ENCODE measurements around the gene KLHL18. TPM values are rescaled to one million over a fixed set of nuclear protein-coding genes. Genes with fewer than 3 reads are reported as not detected.

Gene KLHL18
- total RNA-seq, 1 experiment from 2014 or later = 35.4 TPM

DNA sequence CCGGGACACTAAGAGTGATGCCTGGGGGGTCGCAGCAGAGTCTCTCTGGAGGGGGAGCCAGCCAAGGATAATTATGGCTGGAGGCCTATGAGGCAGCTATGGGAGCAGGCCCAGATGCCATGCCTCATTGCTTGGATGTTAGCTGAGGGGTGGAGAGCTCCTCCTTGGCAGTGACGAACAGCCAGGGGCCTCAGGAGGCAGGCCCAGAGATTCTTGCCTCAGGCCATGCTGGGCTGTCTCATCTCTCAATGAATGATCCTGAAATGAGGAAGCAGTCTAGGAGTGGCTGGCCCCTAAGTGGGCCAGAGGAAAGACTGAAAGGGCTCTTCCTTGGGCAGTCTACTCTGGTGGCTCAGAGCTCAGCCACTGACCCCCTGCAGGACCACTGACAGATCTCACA lies 21.4 kb upstream of the KLHL18 start:
- Histone ChIP-seq H3K27me3 (ENCODE audit: control insufficient read depth, insufficient read depth, low read length) (no peaks in the 10 kb centered on the region), H3K27ac (ENCODE audit: low read length) (no peak overlapping the region), H3K36me3 (ENCODE audit: control insufficient read depth, insufficient read depth, low read length) (no peaks in the 10 kb centered on the region), H3K4me3 (ENCODE audit: low read depth in 2 of 2, low read length in 2 of 2) (no peak overlapping the region), H3K9me3 (ENCODE audit: control insufficient read depth, insufficient read depth, low read depth, low read length) (no peaks in the 10 kb centered on the region), H3K4me1 (ENCODE audit: control insufficient read depth, insufficient read depth, low read length) (no peaks in the 10 kb centered on the region)
- DNase-seq (ENCODE audit: low read depth, low spot score) (no peak), ATAC-seq (no peak)
- TF ChIP-seq TCF7L2 (IDR thresholded peaks at IDR 0.05; ENCODE audit: low read depth, low read length) (no peak), POLR2AphosphoS5 (IDR thresholded peaks at IDR 0.05; ENCODE audit: low read depth, low read length) (no peak), SIN3A (IDR thresholded peaks at IDR 0.05; ENCODE audit: borderline replicate concordance, insufficient read depth, low read depth, low read length) (no peak)
- TF ChIP-seq, protein P1, sequence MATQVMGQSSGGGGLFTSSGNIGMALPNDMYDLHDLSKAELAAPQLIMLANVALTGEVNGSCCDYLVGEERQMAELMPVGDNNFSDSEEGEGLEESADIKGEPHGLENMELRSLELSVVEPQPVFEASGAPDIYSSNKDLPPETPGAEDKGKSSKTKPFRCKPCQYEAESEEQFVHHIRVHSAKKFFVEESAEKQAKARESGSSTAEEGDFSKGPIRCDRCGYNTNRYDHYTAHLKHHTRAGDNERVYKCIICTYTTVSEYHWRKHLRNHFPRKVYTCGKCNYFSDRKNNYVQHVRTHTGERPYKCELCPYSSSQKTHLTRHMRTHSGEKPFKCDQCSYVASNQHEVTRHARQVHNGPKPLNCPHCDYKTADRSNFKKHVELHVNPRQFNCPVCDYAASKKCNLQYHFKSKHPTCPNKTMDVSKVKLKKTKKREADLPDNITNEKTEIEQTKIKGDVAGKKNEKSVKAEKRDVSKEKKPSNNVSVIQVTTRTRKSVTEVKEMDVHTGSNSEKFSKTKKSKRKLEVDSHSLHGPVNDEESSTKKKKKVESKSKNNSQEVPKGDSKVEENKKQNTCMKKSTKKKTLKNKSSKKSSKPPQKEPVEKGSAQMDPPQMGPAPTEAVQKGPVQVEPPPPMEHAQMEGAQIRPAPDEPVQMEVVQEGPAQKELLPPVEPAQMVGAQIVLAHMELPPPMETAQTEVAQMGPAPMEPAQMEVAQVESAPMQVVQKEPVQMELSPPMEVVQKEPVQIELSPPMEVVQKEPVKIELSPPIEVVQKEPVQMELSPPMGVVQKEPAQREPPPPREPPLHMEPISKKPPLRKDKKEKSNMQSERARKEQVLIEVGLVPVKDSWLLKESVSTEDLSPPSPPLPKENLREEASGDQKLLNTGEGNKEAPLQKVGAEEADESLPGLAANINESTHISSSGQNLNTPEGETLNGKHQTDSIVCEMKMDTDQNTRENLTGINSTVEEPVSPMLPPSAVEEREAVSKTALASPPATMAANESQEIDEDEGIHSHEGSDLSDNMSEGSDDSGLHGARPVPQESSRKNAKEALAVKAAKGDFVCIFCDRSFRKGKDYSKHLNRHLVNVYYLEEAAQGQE (IDR thresholded peaks at IDR 0.05; ENCODE audit: insufficient read depth in 1 of 2, low read depth in 2 of 2, low read length in 1 of 2) = no peak
- TF ChIP-seq, protein P2, sequence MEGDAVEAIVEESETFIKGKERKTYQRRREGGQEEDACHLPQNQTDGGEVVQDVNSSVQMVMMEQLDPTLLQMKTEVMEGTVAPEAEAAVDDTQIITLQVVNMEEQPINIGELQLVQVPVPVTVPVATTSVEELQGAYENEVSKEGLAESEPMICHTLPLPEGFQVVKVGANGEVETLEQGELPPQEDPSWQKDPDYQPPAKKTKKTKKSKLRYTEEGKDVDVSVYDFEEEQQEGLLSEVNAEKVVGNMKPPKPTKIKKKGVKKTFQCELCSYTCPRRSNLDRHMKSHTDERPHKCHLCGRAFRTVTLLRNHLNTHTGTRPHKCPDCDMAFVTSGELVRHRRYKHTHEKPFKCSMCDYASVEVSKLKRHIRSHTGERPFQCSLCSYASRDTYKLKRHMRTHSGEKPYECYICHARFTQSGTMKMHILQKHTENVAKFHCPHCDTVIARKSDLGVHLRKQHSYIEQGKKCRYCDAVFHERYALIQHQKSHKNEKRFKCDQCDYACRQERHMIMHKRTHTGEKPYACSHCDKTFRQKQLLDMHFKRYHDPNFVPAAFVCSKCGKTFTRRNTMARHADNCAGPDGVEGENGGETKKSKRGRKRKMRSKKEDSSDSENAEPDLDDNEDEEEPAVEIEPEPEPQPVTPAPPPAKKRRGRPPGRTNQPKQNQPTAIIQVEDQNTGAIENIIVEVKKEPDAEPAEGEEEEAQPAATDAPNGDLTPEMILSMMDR (IDR thresholded peaks at IDR 0.05) = no peak
- ChIA-PET CTCF (no interaction called here), POLR2A (no interaction called here)
- intact Hi-C loops (cut with micrococcal nuclease; ENCODE audit: unreplicated experiment) = no loop called here
- in situ Hi-C loops (cut with HindIII; ENCODE audit: low pct_unique_long_range_greater_than_20kb, low sequenced_read_pairs) = no loop called here
- BruUV-seq (replicated peaks) = no TSS peak

DNA sequence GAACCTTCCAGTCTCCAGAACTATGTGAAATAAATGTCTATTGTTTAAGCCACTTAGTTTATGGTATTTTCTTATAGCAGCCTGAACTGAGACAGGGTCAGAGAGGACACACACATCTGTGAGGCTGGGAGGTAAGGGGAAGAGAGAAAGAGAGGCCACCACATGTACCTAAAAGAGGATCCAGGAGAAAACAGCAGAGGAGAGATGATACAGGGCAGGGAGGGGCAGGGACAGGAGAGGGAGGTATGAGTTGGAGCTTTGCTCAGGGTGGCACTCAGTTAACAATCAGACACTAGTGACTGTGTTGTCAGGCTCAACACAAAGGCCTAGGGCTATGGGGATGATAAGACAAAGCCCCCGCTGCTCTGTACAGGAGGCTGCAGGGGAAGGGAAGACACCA lies 17.7 kb upstream of the KLHL18 start:
- Histone ChIP-seq H3K27ac (ENCODE audit: low read length) (no peak overlapping the region), H3K4me3 (ENCODE audit: low read depth in 2 of 2, low read length in 2 of 2) (no peak overlapping the region), H3K9me3 (ENCODE audit: control insufficient read depth, insufficient read depth, low read depth, low read length) (no peaks in the 10 kb centered on the region), H3K4me1 (ENCODE audit: control insufficient read depth, insufficient read depth, low read length) (no peaks in the 10 kb centered on the region), H3K36me3 (ENCODE audit: control insufficient read depth, insufficient read depth, low read length) (no peaks in the 10 kb centered on the region), H3K27me3 (ENCODE audit: control insufficient read depth, insufficient read depth, low read length) (no peaks in the 10 kb centered on the region)
- in situ Hi-C loops (cut with HindIII; ENCODE audit: low pct_unique_long_range_greater_than_20kb, low sequenced_read_pairs) = no loop called here
- no peak for DNase-seq (ENCODE audit: low read depth, low spot score)
- ChIA-PET POLR2A (no interaction called here), CTCF (no interaction called here)
- TF ChIP-seq SIN3A (IDR thresholded peaks at IDR 0.05; ENCODE audit: borderline replicate concordance, insufficient read depth, low read depth, low read length) (no peak), TCF7L2 (IDR thresholded peaks at IDR 0.05; ENCODE audit: low read depth, low read length) (no peak), POLR2AphosphoS5 (IDR thresholded peaks at IDR 0.05; ENCODE audit: low read depth, low read length) (no peak)
- TF ChIP-seq, protein P1 (IDR thresholded peaks at IDR 0.05; ENCODE audit: insufficient read depth in 1 of 2, low read depth in 2 of 2, low read length in 1 of 2) = no peak
- TF ChIP-seq, protein P2 (IDR thresholded peaks at IDR 0.05) = no peak
- no peak for ATAC-seq
- intact Hi-C loops (cut with micrococcal nuclease; ENCODE audit: unreplicated experiment) = no loop called here
- BruUV-seq (replicated peaks) = no TSS peak
